Renal cortical epithelial cell (primary cell): ENCODE results near the gene MOGAT3. TPM values are rescaled to one million over a fixed set of nuclear protein-coding genes. Genes with fewer than 3 reads are reported as not detected.

ENCODE experiments used
- DNase-seq: peaks from one replicate; pipeline ENCODE4 v3.0.0-alpha.2; 2011; ENCODE audit warnings: low read depth
- total RNA-seq: library from RNA; depleted of rRNA; stranded (reverse); fragments of >200 nt; gene quantifications from 2 replicates; pipeline ENCODE4 v1.2.3, GENCODE V29; 2014

The MOGAT3 gene
- total RNA-seq, 1 donor from 2014 or later = not detected

DNA sequence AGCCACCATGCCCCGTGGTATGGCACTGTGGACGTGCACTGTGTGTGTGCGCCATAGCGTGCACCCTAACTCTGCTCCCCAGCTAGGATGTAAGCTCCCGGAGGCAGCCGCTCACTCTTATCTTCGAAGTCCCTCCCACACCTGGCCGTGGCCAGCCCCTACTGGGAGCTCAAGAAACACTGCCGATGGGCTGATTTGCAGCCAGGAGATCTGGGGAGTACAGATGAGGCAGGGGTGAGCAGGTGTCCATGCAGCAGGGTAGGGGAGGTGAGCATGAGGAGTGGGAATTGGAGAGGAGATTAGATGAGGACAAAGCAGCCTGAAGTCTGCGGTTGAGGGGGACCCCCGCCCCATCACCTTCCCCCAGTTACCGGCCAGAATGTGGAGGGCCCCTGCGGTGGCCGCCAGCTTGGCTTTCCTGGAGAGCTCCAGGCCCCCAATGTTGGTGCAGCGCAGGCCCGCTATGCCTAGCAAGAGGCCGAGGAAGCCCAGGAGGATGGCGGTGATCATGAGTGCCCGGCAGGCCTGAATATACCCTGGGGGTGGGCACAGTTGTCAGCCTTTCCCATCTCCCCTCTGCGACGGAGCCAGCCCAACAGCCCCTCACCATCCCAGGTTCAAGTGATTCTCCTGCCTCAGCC, 33.2 kb upstream of the MOGAT3 start:
- DNase-seq = no peak

DNA sequence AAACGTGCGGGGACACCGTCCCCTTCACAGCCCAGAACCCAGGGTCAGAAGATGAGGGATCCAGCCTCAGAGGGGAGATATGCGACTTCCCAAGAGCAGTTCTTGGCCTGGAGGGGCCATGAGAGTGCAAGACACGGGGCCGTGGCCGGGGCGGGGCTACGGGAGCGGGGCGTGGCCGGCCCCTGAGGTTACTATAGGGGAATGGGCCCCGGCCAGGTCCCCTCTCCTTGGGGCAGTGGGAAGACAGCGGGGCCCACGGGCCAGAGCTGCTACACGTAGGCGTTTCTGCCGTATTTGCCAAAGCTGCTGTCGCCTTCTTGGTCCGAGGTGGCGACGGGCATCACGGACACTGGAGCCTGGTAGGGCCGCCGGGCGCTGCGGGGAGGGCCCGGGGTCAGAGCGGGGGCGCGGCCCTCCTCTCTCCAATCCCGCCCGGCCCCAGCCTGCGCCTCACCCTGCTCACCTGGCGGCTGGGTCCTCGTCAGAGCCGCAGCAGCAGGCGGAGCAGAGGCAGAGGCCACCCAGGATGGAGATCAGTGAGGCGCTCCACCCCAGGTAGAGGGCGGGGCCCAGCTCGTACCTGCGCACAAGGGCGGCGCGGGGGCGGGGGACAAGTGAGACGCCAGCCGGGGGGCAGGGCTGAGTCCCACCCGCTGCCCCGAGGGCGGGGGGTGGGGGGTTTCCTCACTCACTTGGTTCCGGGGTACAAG, 31.5 kb upstream of the MOGAT3 start:
- DNase-seq = no peak

DNA sequence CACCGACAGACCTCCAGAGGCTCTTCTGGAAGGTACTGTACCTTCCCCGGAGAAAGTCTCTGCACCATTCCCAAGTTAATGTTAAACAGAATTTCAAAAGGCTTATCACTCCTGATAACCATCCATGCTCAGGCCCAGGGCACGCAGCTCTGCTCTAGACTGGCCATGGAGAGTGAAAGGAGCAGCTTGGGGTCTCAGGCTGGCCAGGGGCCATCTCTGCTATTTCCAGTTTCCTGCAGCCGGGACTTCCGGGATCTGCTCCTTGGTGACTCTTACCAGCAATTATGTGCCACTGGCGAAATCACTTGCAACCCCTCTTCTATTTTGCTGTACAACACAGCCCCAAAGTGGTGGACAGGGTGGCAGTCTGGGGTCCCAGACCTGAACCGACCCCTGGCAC, 30.8 kb upstream of the MOGAT3 start:
- no peak for DNase-seq

GRCh38 chr7:101226721-101227120, 25.9 kb upstream of the MOGAT3 start:
- DNase-seq = no peak

DNA sequence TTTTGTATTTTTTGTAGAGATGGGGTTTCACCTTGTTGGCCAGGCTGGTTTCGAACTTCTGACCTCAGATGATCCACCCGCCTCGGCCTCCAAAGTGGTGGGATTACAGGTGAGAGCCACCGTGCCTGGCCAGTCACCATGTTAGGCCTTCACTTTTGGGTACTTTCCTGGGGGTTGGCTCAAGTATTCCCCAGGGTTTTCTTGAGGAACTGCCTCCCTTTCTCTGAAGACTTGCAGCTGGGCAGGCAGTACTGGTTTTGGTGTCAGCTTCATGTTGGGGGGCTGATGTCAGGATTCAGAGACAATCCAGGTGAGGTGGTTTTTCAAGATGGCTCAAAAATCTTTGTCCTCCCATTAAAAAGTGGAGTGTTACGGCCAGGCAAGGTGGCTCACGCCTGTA, 24.8 kb upstream of the MOGAT3 start:
- DNase-seq = no peak

DNA sequence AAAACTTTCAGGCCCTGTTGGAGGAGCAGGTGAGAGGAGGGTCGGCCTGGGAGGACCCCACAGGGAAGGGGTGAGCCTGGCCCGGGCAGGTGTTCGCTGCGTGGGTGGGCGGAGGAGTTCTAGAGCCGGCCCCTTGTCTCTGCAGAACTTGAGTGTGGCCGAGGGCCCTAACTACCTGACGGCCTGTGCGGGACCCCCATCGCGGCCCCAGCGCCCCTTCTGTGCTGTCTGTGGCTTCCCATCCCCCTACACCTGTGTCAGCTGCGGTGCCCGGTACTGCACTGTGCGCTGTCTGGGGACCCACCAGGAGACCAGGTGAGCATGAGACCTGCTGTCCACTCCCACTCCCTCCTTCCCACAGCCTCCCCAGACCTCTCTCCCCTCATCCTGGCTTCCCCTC, 22.7 kb upstream of the MOGAT3 start:
- no peak for DNase-seq

GRCh38 chr7:101222275-101222830, 21.5 kb upstream of the MOGAT3 start:
- no peak for DNase-seq

DNA sequence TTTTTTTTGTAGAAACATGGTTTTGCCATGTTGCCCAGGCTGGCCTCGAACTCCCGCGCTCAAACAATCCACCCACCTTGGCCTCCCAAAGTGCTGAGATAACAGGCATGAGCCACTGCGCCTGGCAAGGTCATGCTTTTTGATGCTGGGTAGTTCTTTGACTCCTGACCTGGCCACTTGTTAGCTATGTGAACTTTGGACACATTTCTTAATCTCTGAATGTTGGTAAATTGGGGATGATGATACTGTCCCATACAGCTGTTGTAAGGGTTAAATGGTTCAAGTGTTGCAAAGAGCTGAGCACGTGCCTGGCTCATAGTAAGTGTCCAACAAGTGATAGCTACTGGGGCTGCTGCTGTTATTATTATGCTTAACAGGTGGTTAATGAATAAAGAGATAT, 19.5 kb upstream of the MOGAT3 start:
- DNase-seq = no peak

- peak; percentile 22 for DNase-seq
These were observed 17.6 kb upstream of the MOGAT3 start for GRCh38 chr7:101218236-101219125.

DNA sequence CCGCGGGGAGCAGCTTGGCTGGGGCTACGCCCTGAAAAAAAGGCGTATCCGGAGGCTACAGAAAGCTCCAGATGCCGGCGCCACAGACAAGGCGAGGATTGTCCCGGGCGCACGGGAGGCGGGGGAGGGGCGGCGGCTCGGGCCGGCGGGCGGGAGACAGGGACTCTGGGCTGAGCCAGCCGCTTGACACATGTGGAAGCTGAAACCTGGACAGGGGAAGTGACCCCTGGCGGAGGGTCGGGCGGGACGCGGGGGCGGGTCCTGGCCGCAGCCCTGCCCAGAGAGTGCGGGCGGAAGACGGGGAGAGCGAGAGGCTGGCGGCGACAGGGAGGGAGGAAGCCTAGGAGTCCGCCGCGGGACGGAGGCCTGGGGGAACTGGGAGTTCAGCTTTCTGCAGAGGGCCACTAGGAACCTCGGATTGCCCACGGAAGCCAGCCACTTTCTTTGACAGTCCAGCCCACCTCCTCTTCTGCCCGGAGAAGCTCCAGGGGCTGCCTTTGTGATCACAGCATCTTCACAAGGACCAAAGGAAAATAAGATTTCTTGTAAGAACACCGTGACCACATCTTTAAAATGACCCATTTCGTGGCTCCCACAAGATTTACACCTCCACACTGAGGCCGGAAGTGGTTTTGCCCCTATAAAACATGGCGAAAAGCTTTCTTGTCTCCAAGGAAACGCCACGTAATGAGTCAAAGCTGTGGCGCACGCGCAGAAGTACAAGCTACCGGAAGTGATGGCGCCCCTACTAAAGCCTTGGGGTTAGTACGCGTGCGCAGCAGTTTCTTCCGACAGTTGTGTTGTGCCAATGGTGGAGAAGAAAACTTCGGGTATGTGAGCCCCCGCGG, 16.8 kb upstream of the MOGAT3 start, which contains the start of the genes PLOD3 and ZNHIT1:
TSS of gene PLOD3 (minus strand) at position 194 of the 848 bp plus-strand sequence. CDS start 307 bp downstream, outside the sequence.
TSS of gene ZNHIT1 (plus strand) at position 778 of the 848 bp plus-strand sequence. CDS start at position 809, 31 bp downstream.
- peak; percentile 97 for DNase-seq

DNA sequence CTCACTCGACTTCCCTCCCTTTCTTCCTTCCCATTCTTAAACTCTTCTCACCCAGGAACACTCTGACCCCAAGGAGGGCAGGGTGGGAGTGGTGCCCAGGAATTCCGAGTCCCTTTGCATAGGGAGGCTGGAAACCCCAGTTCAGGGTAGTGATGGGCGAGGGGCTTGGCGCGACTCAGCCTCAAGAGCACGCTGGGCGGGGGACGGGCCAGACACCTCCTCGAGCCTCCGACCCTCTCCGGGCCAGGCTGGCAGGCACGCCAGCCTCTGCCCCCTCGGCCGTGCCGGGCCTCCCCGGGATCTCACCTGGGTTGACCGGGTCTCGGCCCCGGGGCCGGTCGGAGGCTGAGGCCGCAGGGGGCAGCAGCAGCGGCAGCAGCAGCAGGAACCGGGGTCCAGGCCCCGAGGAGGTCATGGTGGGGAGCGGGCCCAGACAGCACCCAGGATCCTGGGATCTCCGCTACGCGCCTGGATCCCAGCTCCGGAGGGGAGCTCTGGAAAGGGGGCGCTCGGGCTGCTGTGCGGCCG, 16.1 kb upstream of the MOGAT3 start:
- DNase-seq = no peak

- no peak for DNase-seq
These were observed 15.4 kb upstream of the MOGAT3 start for GRCh38 chr7:101216001-101216859.

- no peak for DNase-seq
These were observed 11.2 kb upstream of the MOGAT3 start for GRCh38 chr7:101212014-101212413.

DNA sequence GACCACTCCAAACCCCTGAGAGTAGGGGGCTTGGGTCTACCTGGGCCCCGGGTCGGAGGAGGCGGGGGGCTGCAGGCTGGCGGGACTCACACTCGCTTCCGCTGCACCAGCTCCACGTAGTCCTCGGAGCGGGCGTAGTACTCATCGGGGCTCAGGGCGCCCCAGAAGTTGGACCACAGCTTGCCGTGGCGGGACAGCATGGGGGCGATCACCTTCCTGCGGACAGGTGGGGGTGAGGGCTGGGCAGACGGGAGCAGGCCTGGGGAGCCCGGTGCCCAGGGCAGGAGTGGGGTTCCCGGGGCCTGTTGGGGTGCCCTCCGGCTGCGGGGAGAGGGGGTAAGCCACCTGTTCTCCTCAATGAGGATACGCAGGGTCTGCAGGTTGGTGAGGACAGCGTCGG, 10.7 kb upstream of the MOGAT3 start:
- no peak for DNase-seq

DNA sequence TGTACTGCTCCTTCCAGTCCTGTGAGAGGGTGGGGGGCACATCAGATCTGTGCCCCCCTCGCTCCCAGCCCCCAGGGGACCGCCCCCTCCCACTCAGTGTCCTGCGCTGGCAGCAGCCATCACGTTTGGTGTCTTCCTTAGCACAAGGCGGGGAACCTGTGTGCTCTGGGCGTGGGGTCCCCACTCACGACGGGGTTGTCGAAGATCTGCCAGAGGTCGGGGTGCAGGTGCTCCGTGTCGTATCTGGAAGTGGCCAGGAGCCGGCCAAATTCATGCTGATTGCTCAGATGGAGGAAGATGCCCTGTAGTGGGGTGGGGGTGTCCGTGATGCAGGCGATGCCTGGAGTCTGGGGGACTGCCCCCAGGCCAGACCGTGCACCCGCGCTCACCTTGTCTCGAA, 9.3 kb upstream of the MOGAT3 start:
- no peak for DNase-seq

GRCh38 chr7:101208794-101209193, 8.0 kb upstream of the MOGAT3 start:
- no peak for DNase-seq

GRCh38 chr7:101207459-101207858, 6.6 kb upstream of the MOGAT3 start:
- no peak for DNase-seq

GRCh38 chr7:101206665-101207042, 5.8 kb upstream of the MOGAT3 start:
- DNase-seq = no peak

- no peak for DNase-seq
These were observed 5.2 kb upstream of the MOGAT3 start for GRCh38 chr7:101205901-101206664.
